UCSD-AML1 (cell line): ENCODE measurements around the gene C2CD3.

Source experiments
- DNase-seq: peaks from one replicate; lab custom pipeline; 2025; ENCODE audit not compliant: unreplicated experiment; lab: John Stamatoyannopoulos, UW

Gene C2CD3

GRCh38 chr11:74170694-74171629 lies at the start of gene C2CD3, which contains the start of gene PPME1:
Gene C2CD3 (minus strand): TSS chr11:74171002. CDS start chr11:74170792, 210 bp downstream.
Gene PPME1 (plus strand): TSS chr11:74171289. CDS start chr11:74171422, 133 bp downstream.
- DNase-seq, result peak; percentile 99

GRCh38 chr11:74220376-74220775 lies 49.6 kb upstream of the C2CD3 start:
- DNase-seq, result no peak

- DNase-seq, result no peak
Measured at GRCh38 chr11:74212533-74212932, 41.7 kb upstream of the C2CD3 start.

- DNase-seq, result no peak
Measured at GRCh38 chr11:74208507-74208906, 37.7 kb upstream of the C2CD3 start.

- no peak for DNase-seq
Measured at GRCh38 chr11:74206746-74207145, 35.9 kb upstream of the C2CD3 start.

GRCh38 chr11:74205181-74205580 lies 34.4 kb upstream of the C2CD3 start:
- no peak for DNase-seq

GRCh38 chr11:74204701-74205100 lies 33.9 kb upstream of the C2CD3 start:
- DNase-seq, result no peak

GRCh38 chr11:74203966-74204365 lies 33.2 kb upstream of the C2CD3 start:
- DNase-seq, result no peak

- no peak for DNase-seq
Measured at GRCh38 chr11:74196781-74197486, 26.1 kb upstream of the C2CD3 start.

- no peak for DNase-seq
Measured at GRCh38 chr11:74195828-74196227, 25.0 kb upstream of the C2CD3 start.

GRCh38 chr11:74185695-74186094 lies 14.9 kb upstream of the C2CD3 start:
- DNase-seq, result no peak

- no peak for DNase-seq
Measured at GRCh38 chr11:74185285-74185684, 14.5 kb upstream of the C2CD3 start.

- no peak for DNase-seq
Measured at GRCh38 chr11:74182635-74183034, 11.8 kb upstream of the C2CD3 start.

GRCh38 chr11:74179234-74180052 lies 8.6 kb upstream of the C2CD3 start:
- DNase-seq, result no peak

GRCh38 chr11:74175920-74176319 lies 5.1 kb upstream of the C2CD3 start:
- no peak for DNase-seq

GRCh38 chr11:74171997-74172396 lies 1.2 kb upstream of the C2CD3 start:
- DNase-seq, result no peak

GRCh38 chr11:74171630-74171968 lies 797 bp upstream of the C2CD3 start:
- no peak for DNase-seq

GRCh38 chr11:74169738-74170458 lies 904 bp downstream of the C2CD3 start:
- no peak for DNase-seq

GRCh38 chr11:74168838-74169237 lies 2.0 kb downstream of the C2CD3 start:
- DNase-seq, result no peak

- DNase-seq, result no peak
Measured at GRCh38 chr11:74162681-74163467, 7.9 kb downstream of the C2CD3 start.
